Frontal cortex (tissue), 4 donors: ENCODE results near the gene USB1. TPM values are rescaled to one million over a fixed set of nuclear protein-coding genes. Genes with fewer than 3 reads are reported as not detected.

ENCODE experiments used
- DNase-seq, 2 donors: peaks; one replicate each; pipeline ENCODE4 v3.0.0; 2012; ENCODE audit warnings: low spot score in 2 of 2
- FAIRE-seq: peaks from 2 replicates; lab custom pipeline; 2012; peaks lifted over from hg19 to GRCh38; lab: Jason Lieb, UNC
- total RNA-seq: library from RNA; depleted of rRNA; stranded (reverse); fragments of >200 nt; gene quantifications from one replicate; pipeline ENCODE4 v1.2.3, GENCODE V29; 2014
- donor health status: control.
- donor health status: control.
- donor health status: control.

USB1 gene
- total RNA-seq, 1 donor from 2014 or later = 3.7 TPM

GRCh38 chr16:58044266-58045019 lies 43.2 kb downstream of the USB1 start:
- FAIRE-seq = no peak
- DNase-seq = peak in 1 of 2 donors; percentile 16

GRCh38 chr16:58045096-58045495 lies 43.9 kb downstream of the USB1 start:
- DNase-seq (peak in 1 of 2 donors; percentile 6), FAIRE-seq (no peak)

- no peak for FAIRE-seq
- peak in 1 of 2 donors; percentile 31 for DNase-seq
Observed at GRCh38 chr16:58046054-58046881, 45.1 kb downstream of the USB1 start.

- FAIRE-seq (no peak), DNase-seq (peak in 1 of 2 donors; percentile 22)
Observed at GRCh38 chr16:58046936-58047335, 45.7 kb downstream of the USB1 start.

- peak in 1 of 2 donors; percentile 11 for DNase-seq
- no peak for FAIRE-seq
Observed at GRCh38 chr16:58047557-58048348, 46.5 kb downstream of the USB1 start.

GRCh38 chr16:58048494-58049231 lies 47.5 kb downstream of the USB1 start:
- no peak for FAIRE-seq

GRCh38 chr16:58049232-58050185 lies 48.3 kb downstream of the USB1 start:
- no peak for FAIRE-seq

More at GRCh38 chr16:58048494-58049231, 47.5 kb downstream of the USB1 start:
- DNase-seq = no peak

GRCh38 chr16:58051296-58051695 lies 50.1 kb downstream of the USB1 start:
- DNase-seq (no peak), FAIRE-seq (no peak)

More at GRCh38 chr16:58049232-58050185, 48.3 kb downstream of the USB1 start:
- no peak for DNase-seq

- FAIRE-seq (no peak), DNase-seq (no peak)
Observed at GRCh38 chr16:58051821-58052603, 50.8 kb downstream of the USB1 start.

- FAIRE-seq (no peak), DNase-seq (no peak)
Observed at GRCh38 chr16:58053682-58054005, 52.4 kb downstream of the USB1 start.

- FAIRE-seq = no peak
- DNase-seq = no peak
Observed at GRCh38 chr16:58054289-58054688, 53.1 kb downstream of the USB1 start.

- FAIRE-seq (no peak), DNase-seq (no peak)
Observed at GRCh38 chr16:58056580-58056979, 55.4 kb downstream of the USB1 start.

GRCh38 chr16:58057121-58057520 lies 55.9 kb downstream of the USB1 start:
- no peak for FAIRE-seq
- DNase-seq = no peak

GRCh38 chr16:58057784-58058183 lies 56.6 kb downstream of the USB1 start:
- FAIRE-seq = no peak
- DNase-seq = no peak

- DNase-seq (no peak), FAIRE-seq (no peak)
Observed at GRCh38 chr16:58062821-58063220, 61.6 kb downstream of the USB1 start.

GRCh38 chr16:58063377-58064076 lies 62.3 kb downstream of the USB1 start:
- FAIRE-seq (no peak), DNase-seq (no peak)

- no peak for FAIRE-seq
Observed at GRCh38 chr16:58070585-58070984, 69.4 kb downstream of the USB1 start.

More at GRCh38 chr16:58070585-58070984, 69.4 kb downstream of the USB1 start:
- no peak for DNase-seq
